Right atrium auricular region (tissue), 2 donors: ENCODE data around the gene FAAP100. TPM values are rescaled to one million over a fixed set of nuclear protein-coding genes. Genes with fewer than 3 reads are reported as not detected.
"Not testable (repeated sequence)": the region's sequence is repeated elsewhere in the genome, so short reads cannot be mapped to it uniquely, and the experiment has no call there.

ENCODE experiments used
- DNase-seq: peaks from one replicate; pipeline ENCODE4 v3.0.0-alpha.2; 2019; ENCODE audit warnings: low spot score
- H3K27ac ChIP-seq, 2 donors: fragments of 200-600 bp; sonication (generic); 1 replicate in 1 of 2; 2 replicates in 1 of 2; pipeline ENCODE4 v1.5.1; 2016 to 2019
- H3K27me3 ChIP-seq, 2 donors: fragments of 200-600 bp; sonication (generic); one replicate each; pipeline versions ENCODE4 v1.5.1 to v1.6.0; 2017 to 2019
- H3K36me3 ChIP-seq: fragments of 200-600 bp; sonication (generic); one replicate; pipeline ENCODE4 v1.5.1; 2016
- H3K4me1 ChIP-seq, 2 donors: fragments of 200-600 bp; sonication (generic); one replicate each; pipeline versions ENCODE4 v1.5.1 to v1.6.0; 2017 to 2019
- H3K4me3 ChIP-seq, 2 donors: fragments of 200-600 bp; sonication (generic); 1 replicate in 1 of 2; 2 replicates in 1 of 2; pipeline ENCODE4 v1.5.1; 2017 to 2019; ENCODE audit warnings: mild to moderate bottlenecking in 1 of 2, moderate library complexity in 1 of 2
- H3K9me3 ChIP-seq, 2 donors: fragments of 200-600 bp; sonication (generic); one replicate each; pipeline ENCODE4 v1.5.1; 2019
- CTCF ChIP-seq, 2 donors: fragments of 200-600 bp; sonication (generic); IDR thresholded peaks; one replicate each; pipeline ENCODE4 v1.5.1; 2019; ENCODE audit warnings: antibody characterized with exemption in 2 of 2
- total RNA-seq, 2 donors: library from RNA; depleted of rRNA; stranded (reverse); fragments of >200 nt; gene quantifications; one replicate each; pipeline ENCODE4 v1.1.0, GENCODE V29; 2016

Gene FAAP100
- total RNA-seq, 2 donors from 2014 or later: 12.8 to 13.7 TPM

- H3K36me3 ChIP-seq: peaks cover 11% of the 10 kb centered on the region
- no peak overlapping the region for H3K27ac ChIP-seq
- peaks cover 6 to 19% of the 10 kb centered on the region in 2 donors for H3K27me3 ChIP-seq
- no peak overlapping the region for H3K4me3 ChIP-seq
- DNase-seq: no peak
- H3K4me1 ChIP-seq: peaks cover 0 to 21% of the 10 kb centered on the region in 2 donors
- H3K9me3 ChIP-seq: no peaks in the 10 kb centered on the region
- no peak for TF ChIP-seq CTCF (IDR thresholded peaks at IDR 0.05)
Observed at GRCh38 chr17:81535480-81536298, 16.5 kb downstream of the FAAP100 start.

- Histone ChIP-seq H3K27me3 (peaks cover 6 to 19% of the 10 kb centered on the region in 2 donors), H3K36me3 (peaks cover 3% of the 10 kb centered on the region), H3K27ac (no peak overlapping the region), H3K9me3 (no peaks in the 10 kb centered on the region), H3K4me1 (peaks cover 0 to 21% of the 10 kb centered on the region in 2 donors), H3K4me3 (no peak overlapping the region)
- no peak for TF ChIP-seq CTCF (IDR thresholded peaks at IDR 0.05)
- no peak for DNase-seq
Observed at GRCh38 chr17:81535007-81535328, 17.2 kb downstream of the FAAP100 start.

GRCh38 chr17:81534157-81535006 is 17.8 kb downstream of the FAAP100 start:
- Histone ChIP-seq H3K4me1 (peaks cover 0 to 21% of the 10 kb centered on the region in 2 donors), H3K36me3 (no peaks in the 10 kb centered on the region), H3K27me3 (peaks cover 6 to 19% of the 10 kb centered on the region in 2 donors), H3K27ac (no peak overlapping the region), H3K9me3 (no peaks in the 10 kb centered on the region), H3K4me3 (no peak overlapping the region)
- no peak for DNase-seq
- no peak for TF ChIP-seq CTCF (IDR thresholded peaks at IDR 0.05)

- no peak overlapping the region for H3K4me3 ChIP-seq
- H3K9me3 ChIP-seq: no peaks in the 10 kb centered on the region
- H3K36me3 ChIP-seq: no peaks in the 10 kb centered on the region
- no peak for DNase-seq
- no peak overlapping the region for H3K27ac ChIP-seq
- TF ChIP-seq CTCF (IDR thresholded peaks at IDR 0.05): no peak
- H3K4me1 ChIP-seq: peaks cover 0 to 21% of the 10 kb centered on the region in 2 donors
- peaks cover 6 to 19% of the 10 kb centered on the region in 2 donors for H3K27me3 ChIP-seq
Observed at GRCh38 chr17:81533339-81534141, 18.6 kb downstream of the FAAP100 start.

- Histone ChIP-seq H3K27me3 (peaks cover 6 to 18% of the 10 kb centered on the region in 2 donors), H3K4me3 (no peak overlapping the region)
- no peak for DNase-seq
Observed at GRCh38 chr17:81532490-81533287, 19.5 kb downstream of the FAAP100 start.

GRCh38 chr17:81531998-81532404 is 20.2 kb downstream of the FAAP100 start:
- DNase-seq, H3K9me3 ChIP-seq, H3K4me3 ChIP-seq, H3K36me3 ChIP-seq, H3K27ac ChIP-seq: not testable (repeated sequence)
- H3K4me1 ChIP-seq: peaks cover 0 to 12% of the 10 kb centered on the region in 2 donors
- H3K27me3 ChIP-seq: peaks cover under 1 to 11% of the 10 kb centered on the region in 2 donors

More at GRCh38 chr17:81532490-81533287, 19.5 kb downstream of the FAAP100 start:
- H3K4me1 ChIP-seq: peaks cover 0 to 19% of the 10 kb centered on the region in 2 donors
- no peak for TF ChIP-seq CTCF (IDR thresholded peaks at IDR 0.05)
- no peak overlapping the region for H3K27ac ChIP-seq
- no peaks in the 10 kb centered on the region for H3K9me3 ChIP-seq
- no peaks in the 10 kb centered on the region for H3K36me3 ChIP-seq

GRCh38 chr17:81531013-81531412 is 21.1 kb downstream of the FAAP100 start:
- not testable (repeated sequence) for DNase-seq, H3K4me3 ChIP-seq, H3K27ac ChIP-seq, H3K36me3 ChIP-seq, H3K4me1 ChIP-seq, H3K27me3 ChIP-seq, H3K9me3 ChIP-seq
